ENCODE results near the gene MAOA.

Gene MAOA

DNA sequence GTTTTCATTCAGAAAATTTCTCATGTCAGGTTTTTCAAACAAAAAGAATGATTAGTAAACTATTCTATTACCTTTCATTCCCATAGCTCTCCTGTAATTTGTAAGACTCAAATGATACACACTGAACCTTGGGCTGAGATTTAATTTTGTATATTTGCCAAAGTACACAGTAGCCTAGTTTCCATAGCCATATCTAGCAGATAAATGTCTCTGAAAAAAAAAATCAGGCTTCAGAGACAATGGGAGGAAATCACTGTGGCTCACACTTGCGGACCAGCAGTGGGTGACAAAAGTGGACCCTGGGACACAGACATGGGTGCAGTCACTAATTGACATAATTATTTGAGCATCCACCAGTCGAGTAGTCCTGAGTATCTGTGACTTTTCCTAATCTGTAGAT is 46.6 kb downstream of the MAOA start:
- no peaks in the 10 kb centered on the region for H3K9me3 ChIP-seq (ENCODE audit: low read length)
- no peaks in the 10 kb centered on the region for H3K79me2 ChIP-seq (ENCODE audit: insufficient read depth, low read length)
- no peak overlapping the region for H3K4me3 ChIP-seq (ENCODE audit: low read depth, low read length, poor library complexity, severe bottlenecking)
- no peaks in the 10 kb centered on the region for H3K9me2 ChIP-seq (ENCODE audit: low read depth, low read length)
- TF ChIP-seq, protein P1, sequence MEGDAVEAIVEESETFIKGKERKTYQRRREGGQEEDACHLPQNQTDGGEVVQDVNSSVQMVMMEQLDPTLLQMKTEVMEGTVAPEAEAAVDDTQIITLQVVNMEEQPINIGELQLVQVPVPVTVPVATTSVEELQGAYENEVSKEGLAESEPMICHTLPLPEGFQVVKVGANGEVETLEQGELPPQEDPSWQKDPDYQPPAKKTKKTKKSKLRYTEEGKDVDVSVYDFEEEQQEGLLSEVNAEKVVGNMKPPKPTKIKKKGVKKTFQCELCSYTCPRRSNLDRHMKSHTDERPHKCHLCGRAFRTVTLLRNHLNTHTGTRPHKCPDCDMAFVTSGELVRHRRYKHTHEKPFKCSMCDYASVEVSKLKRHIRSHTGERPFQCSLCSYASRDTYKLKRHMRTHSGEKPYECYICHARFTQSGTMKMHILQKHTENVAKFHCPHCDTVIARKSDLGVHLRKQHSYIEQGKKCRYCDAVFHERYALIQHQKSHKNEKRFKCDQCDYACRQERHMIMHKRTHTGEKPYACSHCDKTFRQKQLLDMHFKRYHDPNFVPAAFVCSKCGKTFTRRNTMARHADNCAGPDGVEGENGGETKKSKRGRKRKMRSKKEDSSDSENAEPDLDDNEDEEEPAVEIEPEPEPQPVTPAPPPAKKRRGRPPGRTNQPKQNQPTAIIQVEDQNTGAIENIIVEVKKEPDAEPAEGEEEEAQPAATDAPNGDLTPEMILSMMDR (IDR thresholded peaks at IDR 0.05; ENCODE audit: low read length) = no peak
- TF ChIP-seq EZH2 (IDR thresholded peaks at IDR 0.05; ENCODE audit: borderline replicate concordance, low read length) = no peak
- no peaks in the 10 kb centered on the region for H3F3A ChIP-seq (ENCODE audit: insufficient read depth, low read length)
- H3K27ac ChIP-seq (ENCODE audit: low read depth, low read length, poor library complexity, severe bottlenecking) = no peak overlapping the region
- H3K4me2 ChIP-seq (ENCODE audit: low read length) = no peak overlapping the region
- no peaks in the 10 kb centered on the region for H3K4me1 ChIP-seq (ENCODE audit: insufficient read depth, low read length, severe bottlenecking)
- no peaks in the 10 kb centered on the region for H4K20me1 ChIP-seq (ENCODE audit: insufficient read depth, low read length)
- H3K9ac ChIP-seq (ENCODE audit: low read length) = no peak overlapping the region
- H3K36me3 ChIP-seq (ENCODE audit: insufficient read depth, low read length) = no peaks in the 10 kb centered on the region
- no peaks in the 10 kb centered on the region for H3K27me3 ChIP-seq (ENCODE audit: insufficient read depth, low read length)
- no peak overlapping the region for H2AFZ ChIP-seq (ENCODE audit: low read length)

DNA sequence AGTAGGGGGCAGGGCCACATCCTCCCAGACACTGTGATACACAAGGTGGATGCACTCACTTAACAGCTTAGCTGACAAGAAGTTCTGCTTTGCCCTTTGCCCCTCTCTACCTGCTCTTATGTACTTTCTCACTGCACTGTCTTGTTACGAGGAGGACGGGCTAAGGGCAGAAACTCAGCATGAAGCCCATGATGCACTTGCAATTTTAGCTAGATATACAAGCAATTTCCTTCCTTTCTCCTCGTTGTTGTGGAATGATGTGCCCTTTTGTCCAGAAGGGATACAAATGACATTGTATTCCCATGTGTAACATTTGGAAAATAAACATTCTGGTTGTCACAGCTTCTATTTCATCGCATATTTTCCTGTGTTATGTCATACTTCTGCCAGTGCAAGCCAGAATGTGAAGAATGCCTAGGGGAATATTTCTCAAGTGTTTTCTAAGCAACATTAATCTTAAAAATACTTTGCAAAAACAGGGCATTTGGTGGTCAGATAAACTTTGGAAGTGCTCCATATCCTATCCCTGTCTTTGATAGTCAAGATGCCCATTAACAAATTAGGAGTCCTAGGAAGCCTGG is 47.2 kb downstream of the MAOA start:
- Histone ChIP-seq H3K79me2 (ENCODE audit: insufficient read depth, low read length) (no peaks in the 10 kb centered on the region), H3F3A (ENCODE audit: insufficient read depth, low read length) (no peaks in the 10 kb centered on the region), H3K9ac (ENCODE audit: low read length) (no peak overlapping the region), H3K27me3 (ENCODE audit: insufficient read depth, low read length) (no peaks in the 10 kb centered on the region), H2AFZ (ENCODE audit: low read length) (no peak overlapping the region), H3K9me2 (ENCODE audit: low read depth, low read length) (no peaks in the 10 kb centered on the region), H4K20me1 (ENCODE audit: insufficient read depth, low read length) (no peaks in the 10 kb centered on the region), H3K36me3 (ENCODE audit: insufficient read depth, low read length) (no peaks in the 10 kb centered on the region), H3K9me3 (ENCODE audit: low read length) (no peaks in the 10 kb centered on the region), H3K4me3 (ENCODE audit: low read depth, low read length, poor library complexity, severe bottlenecking) (no peak overlapping the region), H3K4me1 (ENCODE audit: insufficient read depth, low read length, severe bottlenecking) (no peaks in the 10 kb centered on the region), H3K4me2 (ENCODE audit: low read length) (no peak overlapping the region), H3K27ac (ENCODE audit: low read depth, low read length, poor library complexity, severe bottlenecking) (no peak overlapping the region)
- no peak for TF ChIP-seq EZH2 (IDR thresholded peaks at IDR 0.05; ENCODE audit: borderline replicate concordance, low read length)
- TF ChIP-seq, protein P1 (IDR thresholded peaks at IDR 0.05; ENCODE audit: low read length) = no peak

- no peak for TF ChIP-seq EZH2 (IDR thresholded peaks at IDR 0.05; ENCODE audit: borderline replicate concordance, low read length)
- TF ChIP-seq, protein P1 (IDR thresholded peaks at IDR 0.05; ENCODE audit: low read length) = no peak
- no peak overlapping the region for H2AFZ ChIP-seq (ENCODE audit: low read length)
- H3F3A ChIP-seq (ENCODE audit: insufficient read depth, low read length) = no peaks in the 10 kb centered on the region
- no peaks in the 10 kb centered on the region for H3K4me1 ChIP-seq (ENCODE audit: insufficient read depth, low read length, severe bottlenecking)
- H3K27ac ChIP-seq (ENCODE audit: low read depth, low read length, poor library complexity, severe bottlenecking) = no peak overlapping the region
- H3K4me2 ChIP-seq (ENCODE audit: low read length) = no peak overlapping the region
- no peaks in the 10 kb centered on the region for H3K27me3 ChIP-seq (ENCODE audit: insufficient read depth, low read length)
- no peaks in the 10 kb centered on the region for H4K20me1 ChIP-seq (ENCODE audit: insufficient read depth, low read length)
- no peaks in the 10 kb centered on the region for H3K9me2 ChIP-seq (ENCODE audit: low read depth, low read length)
- no peak overlapping the region for H3K9ac ChIP-seq (ENCODE audit: low read length)
- H3K9me3 ChIP-seq (ENCODE audit: low read length) = no peaks in the 10 kb centered on the region
- no peaks in the 10 kb centered on the region for H3K79me2 ChIP-seq (ENCODE audit: insufficient read depth, low read length)
- H3K4me3 ChIP-seq (ENCODE audit: low read depth, low read length, poor library complexity, severe bottlenecking) = no peak overlapping the region
- no peaks in the 10 kb centered on the region for H3K36me3 ChIP-seq (ENCODE audit: insufficient read depth, low read length)
These were observed 50.8 kb downstream of the MAOA start for GRCh38 chrX:43706786-43707370.
